Activated T-cell treated with anti-CD3 and anti-CD28 coated beads for 1 hour (primary cell): Measurements from ENCODE around the gene CLBA1.
"Not testable (repeated sequence)": the region's sequence is repeated elsewhere in the genome, so short reads cannot be mapped to it uniquely, and the experiment has no call there.

Experiments
- DNase-seq: peaks from one replicate; pipeline ENCODE4 v3.0.0-alpha.2; 2020; ENCODE audit warnings: low read depth

The CLBA1 gene

DNA sequence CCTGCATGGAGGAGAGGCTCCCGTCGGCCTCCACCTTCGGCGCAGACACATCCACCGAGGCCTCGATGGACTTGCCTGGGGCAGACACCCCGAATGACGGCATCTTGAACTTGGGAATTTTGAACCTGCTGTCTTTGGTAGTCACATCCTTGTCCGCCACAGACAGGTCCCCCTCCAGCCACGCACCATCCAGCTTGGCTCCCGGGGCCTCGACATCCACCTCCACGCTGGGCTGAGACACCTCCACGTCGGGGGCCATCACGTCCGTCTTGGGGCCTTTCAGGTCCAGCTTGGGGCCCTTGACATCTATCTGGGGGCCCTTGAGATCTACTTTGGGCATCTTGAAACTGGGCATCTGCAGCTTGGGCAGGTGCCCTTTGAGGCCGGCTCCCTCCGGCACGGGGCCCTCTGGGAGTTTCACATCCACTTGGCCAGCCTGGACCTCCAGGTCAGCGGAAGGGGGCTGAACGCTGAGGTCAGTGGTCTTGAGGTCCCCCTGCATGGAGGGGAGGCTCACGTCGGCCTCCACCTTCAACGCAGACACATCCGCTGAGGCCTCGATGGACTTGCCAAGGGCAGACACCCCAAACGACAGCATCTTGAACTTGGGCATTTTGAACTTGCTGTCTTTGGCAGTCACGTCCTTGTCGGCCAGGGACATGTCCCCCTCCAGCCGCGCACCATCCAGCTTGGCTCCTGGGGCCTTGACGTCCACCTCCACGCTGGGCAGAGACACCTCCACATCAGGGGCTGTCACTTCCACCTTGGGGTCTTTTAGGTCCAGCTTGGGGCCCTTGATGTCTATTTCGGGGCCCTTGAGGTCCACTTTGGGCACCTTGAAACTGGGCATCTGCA is 37.5 kb upstream of the CLBA1 start:
- not testable (repeated sequence) for DNase-seq

DNA sequence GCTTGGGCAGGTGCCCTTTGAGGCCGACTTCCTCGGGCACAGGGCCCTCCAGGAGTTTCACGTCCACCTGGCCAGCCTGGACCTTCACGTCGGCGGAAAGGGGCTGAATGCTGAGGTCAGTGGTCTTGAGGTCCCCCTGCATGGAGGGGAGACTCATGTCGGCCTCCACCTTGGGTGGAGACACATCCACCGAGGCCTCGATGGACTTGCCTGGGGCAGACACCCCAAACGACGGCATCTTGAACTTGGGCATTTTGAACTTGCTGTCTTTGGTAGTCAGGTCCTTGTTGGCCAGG is 36.9 kb upstream of the CLBA1 start:
- no peak for DNase-seq

DNA sequence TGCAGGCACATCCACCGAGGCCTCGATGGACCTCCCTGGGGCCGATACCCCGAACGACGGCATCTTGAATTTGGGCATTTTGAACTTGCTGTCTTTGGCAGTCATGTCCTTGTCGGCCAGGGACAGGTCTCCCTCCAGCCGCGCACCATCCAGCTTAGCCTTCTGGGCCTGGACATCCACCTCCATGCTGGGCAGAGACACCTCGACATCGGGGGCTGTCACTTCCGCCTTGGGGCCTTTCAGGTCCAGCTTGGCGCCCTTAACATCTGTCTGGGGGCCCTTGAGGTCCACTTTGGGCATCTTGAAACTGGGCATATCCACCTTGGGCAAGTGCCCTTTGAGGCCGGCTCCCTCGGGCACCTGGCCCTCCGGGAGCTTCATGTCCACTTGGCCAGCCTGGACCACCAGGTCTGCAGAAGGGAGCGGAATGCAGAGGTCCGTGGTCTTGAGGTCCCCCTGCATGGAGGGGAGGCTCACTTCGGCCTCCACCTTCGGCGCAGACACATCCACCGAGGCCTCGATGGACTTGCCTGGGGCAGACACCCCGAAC is 36.1 kb upstream of the CLBA1 start:
- DNase-seq = not testable (repeated sequence)

DNA sequence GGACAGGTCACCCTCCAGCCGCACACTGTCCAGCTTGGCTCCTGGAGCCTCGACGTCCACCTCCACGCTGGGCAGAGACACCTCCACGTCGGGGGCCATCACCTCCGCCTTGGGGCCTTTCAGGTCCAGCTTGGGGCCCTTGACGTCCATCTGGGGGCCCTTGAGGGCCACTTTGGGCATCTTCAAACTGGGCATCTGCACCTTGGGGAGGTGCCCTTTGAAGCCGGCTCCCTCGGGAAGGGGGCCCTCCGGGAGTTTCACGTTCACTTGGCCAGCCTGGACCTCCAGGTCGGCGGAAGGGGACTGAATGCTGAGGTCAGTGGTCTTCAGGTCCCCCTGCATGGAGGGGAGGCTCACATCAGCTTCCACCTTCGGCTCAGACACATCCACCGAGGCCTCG is 35.6 kb upstream of the CLBA1 start:
- no peak for DNase-seq

DNA sequence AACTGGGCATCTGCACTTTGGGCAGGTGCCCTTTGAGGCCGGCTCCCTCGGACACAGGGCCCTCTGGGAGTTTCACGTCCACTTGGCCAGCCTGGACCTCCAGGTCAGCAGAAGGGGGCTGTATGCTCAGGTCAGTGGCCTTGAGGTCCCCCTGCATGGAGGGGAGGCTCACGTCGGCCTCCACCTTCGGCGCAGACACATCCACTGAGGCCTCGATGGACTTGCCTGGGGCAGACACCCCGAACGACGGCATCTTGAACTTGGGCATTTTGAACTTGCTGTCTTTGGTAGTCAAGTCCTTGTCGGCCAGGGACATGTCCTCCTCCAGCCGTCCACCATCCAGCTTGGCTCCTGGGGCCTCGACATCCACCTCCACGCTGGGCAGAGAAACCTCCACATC is 34.9 kb upstream of the CLBA1 start:
- DNase-seq = not testable (repeated sequence)

DNA sequence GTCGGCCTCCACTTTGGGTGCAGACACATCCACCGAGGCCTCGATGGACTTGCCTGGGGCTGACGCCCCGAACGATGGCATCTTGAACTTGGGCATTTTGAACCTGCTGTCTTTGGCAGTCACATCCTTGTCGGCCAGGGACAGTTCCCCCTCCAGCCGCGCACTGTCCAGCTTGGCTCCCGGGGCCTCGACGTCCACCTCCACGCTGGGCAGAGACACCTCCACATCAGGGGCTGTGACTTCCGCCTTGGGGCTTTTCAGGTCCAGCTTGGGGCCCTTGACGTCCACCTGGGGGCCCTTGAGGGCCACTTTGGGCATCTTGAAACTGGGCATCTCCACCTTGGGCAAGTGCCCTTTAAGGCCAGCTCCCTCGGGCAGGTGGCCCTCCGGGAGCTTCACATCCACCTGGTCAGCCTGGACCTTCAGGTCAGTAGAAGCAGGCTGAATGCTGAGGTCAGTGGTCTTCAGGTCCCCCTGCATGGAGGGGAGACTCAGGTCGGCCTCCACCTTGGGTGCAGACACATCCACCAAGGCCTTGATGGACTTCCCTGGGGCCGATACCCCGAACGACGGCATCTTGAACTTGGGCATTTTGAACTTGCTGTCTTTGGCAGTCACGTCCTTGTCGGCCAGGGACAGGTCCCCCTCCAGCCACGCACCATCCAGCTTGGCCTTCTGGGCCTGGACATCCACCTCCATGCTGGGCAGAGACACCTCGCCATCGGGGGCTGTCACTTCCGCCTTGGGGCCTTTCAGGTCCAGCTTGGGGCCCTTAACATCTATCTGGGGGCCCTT is 33.5 kb upstream of the CLBA1 start:
- DNase-seq = not testable (repeated sequence)

DNA sequence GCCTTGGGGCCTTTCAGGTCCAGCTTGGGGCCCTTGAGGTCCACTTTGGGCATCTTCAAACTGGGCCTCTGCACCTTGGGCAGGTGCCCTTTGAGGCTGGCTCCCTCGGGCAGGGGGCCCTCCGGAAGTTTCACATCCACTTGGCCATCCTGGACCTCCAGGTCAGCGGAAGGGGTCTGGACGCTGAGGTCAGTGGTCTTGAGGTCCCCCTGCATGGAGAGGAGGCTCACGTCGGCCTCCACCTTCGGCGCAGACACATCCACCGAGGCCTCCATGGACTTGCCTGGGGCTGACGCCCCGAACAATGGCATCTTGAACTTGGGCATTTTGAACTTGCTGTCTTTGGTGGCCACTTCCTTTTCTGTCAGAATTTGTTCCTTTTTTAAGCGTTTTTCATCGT is 32.5 kb upstream of the CLBA1 start:
- DNase-seq = no peak

DNA sequence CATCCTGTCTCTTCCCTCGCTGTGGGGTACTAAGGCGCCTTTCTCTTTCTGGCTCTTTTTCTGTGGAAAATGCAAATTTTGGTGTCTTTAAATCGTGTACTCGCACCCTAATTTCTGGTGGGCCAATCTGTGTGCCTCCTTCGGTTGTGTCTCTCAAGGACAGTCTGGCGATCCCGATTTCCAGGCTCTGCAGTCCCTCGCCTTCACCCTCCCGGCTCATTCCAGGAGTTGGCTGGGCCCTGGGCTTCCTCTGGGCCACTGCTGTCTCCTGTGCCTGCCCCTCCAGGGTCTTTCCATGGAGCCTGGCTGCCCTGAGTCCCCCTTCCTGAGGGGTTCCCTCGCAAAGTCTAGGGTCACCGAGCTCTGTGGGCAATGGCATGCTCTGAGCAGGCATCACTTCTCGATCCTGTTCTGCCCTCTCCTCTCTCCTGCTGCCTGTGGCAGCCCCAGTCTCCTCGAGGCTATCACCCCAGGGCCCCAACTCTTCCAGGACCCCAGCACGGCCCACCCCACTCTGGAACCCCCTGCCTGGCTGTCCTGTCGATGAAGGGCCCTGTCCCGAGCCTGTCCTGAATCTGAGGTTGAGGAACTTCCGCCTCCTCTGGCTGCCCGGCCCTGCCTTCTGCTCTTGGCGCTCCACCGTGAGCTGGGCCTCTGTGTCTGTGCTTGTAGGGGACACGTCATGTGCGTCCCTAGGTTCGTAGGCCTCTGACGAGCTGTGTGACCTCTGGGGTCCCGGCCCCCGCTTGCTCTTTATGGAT is 31.5 kb upstream of the CLBA1 start:
- DNase-seq = no peak

DNA sequence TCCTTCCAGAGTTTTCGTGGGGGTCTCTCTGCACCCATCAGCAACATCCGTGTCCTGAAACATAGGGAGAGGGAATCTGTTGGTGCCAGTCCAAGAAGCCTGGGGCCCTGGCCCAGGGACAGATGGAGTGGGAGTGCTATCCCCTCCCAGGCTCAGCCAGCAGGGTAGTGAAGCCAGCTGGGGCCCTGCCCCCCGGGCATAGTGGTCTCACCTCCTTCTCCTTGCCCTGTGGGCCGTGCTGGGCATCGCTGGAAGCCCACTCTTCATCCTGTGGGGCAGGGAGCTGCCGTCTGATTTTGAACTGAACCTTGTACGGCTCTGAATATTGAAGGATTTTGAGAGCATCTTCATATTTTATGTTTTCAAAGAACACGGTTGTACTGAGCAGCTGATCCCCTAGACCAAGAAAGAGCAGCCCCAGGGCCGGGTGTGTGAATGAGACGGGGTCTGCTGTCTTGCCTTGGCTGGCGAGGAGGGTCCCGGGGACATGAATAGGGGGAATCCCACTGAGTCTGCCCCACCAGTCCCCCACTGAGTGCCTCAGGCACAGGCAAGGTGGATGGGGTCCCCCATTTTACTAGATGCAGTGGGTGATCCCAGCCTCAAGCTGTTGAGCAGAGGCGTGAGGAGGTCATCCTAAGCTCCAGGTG is 30.7 kb upstream of the CLBA1 start:
- DNase-seq = no peak

DNA sequence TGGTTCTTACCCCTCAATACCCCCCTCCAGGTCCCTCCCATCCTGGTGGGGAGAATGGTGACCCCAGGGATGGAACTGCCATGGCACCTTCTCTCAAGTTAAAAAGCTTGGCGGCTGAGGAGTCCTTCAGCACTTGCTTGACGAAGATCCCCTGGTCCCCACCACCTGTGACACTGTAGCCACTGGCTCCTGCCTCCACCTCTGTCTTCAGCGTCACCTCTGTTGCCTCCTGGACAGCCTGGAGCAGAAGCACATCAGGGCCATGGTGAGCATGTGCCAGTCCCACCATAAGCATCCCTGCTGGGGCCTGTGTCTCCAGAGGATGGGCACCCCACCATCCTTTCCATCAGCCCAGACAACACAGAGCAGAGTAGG is 30.2 kb upstream of the CLBA1 start:
- no peak for DNase-seq

DNA sequence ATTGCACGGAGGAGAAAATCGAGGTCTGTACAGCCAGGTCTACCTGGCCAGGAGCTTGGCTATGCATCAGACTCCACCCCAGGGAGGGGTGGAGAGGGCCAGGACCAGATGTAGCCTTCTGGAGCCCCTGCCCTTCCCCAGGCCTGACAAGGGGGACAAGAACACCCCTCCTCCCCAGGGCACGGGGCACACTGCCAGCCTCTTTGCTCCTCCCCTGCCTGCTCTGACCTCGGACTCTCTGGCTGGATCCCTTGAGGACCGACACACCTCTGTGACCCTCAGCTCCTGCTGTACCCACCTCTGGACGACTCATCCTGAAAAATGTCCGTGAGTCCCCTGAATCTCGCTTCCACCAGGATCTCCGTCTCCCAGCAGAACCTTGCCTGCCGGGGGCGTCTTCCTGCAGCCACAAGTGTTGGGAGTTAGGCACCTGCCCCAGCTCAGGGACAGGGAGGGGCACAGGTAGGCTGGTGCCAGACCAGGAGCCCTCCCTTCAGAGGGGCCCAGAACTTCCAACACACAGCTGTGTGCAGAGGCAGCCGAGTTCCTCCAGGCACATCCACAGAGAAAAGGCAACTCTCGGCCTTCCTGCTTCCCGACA is 29.2 kb upstream of the CLBA1 start:
- DNase-seq = no peak

DNA sequence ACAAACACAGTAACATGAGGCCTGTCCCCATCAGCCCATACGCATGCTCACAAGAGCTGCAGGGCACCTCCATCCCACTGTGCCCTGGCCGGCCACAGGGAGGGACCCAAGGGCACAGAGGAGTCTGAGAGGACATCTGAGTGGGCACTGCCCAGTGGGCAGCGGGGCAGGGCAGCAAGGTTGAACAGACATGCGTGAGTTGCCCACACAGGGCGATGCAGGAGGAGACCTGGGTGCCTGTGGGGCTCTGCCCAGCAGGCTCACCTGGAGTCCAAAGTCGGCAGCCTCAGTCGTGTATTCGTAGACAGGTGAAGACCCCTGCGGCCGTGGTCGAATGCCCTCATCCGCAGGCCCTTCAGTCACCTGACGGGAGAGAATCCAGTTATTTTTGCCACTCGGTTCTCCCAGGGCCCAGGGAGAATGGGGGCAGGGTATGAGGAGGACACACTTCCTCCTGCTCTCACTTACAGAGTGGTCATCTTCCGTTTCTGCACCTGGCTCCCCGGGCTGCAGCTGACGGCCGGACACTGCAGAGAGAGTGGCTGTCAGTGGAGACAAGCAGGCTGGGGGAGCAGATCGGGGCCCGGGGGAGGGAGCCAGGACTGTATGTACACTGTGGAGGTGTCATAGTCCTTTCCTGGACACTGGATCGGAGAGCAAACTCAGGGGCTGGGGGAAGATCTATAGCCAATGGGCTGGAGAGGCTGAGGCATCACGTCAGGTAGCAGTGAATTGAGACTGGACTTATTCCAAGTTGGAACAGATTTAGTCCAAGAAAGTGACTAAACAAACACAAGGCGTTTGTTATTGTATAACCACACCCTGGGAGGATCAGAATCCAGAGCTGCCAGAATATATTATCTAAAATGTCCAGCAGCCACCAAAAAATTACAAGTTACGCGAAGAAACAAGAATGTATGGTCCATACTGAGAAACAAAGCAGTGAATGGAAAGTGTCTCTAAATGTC is 28.2 kb upstream of the CLBA1 start:
- DNase-seq = no peak

DNA sequence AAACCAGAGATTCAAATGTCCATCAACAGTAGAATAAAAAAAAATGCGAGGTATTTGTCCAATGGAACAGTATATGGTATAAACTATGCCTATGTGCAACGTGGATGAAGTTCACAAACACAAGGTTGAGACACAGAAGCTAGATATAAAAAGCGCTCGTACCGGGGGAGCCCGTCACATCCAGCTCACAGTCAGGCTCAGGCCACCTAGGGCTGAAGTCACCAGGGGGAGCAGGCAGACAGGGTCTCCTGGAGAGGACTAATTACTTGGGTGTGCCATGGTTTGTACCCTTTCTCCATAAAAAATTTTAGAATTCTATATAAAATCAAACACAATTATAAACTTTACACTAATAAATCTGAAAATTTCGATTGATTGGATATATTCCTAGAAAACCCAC is 21.0 kb upstream of the CLBA1 start:
- DNase-seq = no peak

DNA sequence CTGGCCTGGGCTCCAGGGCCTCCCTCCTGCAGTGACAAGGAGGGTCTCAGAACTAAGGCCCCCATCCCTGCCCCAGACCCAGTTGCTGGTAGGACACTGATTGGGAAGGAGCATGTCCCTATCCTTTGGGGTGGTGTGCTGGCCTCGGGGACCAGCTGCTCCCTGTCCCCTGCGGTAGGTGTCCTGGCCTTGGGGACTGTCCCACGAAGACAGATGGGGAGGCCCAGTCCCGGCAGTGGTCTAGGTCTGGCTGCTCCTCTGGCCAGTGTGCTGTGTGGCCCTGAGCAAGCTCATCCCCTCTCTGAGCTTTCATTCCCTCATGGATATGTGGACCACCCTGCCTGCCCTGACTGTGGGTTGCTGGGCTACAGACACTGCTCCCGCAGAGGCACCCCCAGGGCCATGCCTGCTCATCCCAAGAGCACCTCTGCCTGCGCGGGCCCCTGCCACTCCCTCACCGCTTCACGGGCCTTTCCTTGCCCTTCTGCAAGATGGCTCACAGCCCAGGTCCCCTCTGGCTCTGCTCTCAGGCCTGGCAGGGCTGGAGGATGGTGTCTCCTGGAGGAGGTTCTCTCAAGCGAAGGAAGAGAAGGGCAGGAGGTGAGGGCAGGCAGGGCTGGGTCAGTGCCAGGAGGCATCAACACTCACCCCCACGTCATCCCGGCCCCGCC is 19.9 kb upstream of the CLBA1 start:
- DNase-seq = no peak

DNA sequence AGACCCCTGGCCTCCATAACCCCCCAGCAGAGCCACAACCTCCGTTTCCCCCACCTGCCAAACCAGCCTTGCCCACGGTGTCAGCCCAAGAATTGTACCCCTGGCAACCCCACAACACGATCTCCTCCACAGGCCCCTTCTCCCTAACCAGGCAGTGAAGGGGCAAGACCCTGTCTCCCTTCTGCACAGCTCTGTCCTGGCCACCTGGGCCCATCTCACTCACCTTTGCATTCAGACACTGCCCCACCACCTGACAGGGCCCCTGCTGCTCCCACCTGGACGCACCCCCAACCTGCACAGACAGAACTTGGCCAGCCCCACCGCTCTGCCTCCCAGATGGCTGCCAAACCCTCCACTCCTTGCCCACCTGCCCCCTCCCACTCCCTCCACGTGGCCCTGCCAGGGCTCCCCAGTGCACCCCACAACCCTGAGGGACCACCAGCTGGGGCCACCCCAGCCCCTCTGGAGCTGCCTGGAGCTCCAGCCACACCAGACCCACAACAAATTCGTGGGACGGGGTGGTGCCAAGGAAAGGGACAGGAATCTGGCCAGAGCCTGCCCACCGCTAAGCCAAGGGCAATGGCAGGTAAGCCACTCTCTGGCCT is 19.2 kb upstream of the CLBA1 start:
- DNase-seq = no peak

DNA sequence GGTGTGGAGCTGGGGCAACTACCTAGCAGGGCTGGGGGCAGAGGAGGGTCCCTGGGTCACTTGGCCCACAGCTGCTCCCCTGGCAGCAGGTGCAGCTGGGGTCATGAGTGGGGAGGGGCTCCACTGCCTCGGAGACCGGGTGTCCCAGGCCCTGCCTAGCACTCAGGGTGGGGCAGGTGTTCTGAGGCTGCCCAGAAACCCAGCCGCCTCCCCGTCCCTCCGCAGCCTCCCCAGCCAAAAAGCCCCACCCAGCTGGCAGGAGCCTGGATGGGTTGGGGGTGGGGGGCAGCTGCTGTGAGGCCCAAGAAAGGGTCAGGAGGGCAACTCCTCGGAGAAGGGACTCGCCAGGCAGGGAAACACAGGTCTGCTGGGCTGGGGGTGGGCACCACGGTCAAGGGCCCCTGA is 18.6 kb upstream of the CLBA1 start:
- DNase-seq = no peak

DNA sequence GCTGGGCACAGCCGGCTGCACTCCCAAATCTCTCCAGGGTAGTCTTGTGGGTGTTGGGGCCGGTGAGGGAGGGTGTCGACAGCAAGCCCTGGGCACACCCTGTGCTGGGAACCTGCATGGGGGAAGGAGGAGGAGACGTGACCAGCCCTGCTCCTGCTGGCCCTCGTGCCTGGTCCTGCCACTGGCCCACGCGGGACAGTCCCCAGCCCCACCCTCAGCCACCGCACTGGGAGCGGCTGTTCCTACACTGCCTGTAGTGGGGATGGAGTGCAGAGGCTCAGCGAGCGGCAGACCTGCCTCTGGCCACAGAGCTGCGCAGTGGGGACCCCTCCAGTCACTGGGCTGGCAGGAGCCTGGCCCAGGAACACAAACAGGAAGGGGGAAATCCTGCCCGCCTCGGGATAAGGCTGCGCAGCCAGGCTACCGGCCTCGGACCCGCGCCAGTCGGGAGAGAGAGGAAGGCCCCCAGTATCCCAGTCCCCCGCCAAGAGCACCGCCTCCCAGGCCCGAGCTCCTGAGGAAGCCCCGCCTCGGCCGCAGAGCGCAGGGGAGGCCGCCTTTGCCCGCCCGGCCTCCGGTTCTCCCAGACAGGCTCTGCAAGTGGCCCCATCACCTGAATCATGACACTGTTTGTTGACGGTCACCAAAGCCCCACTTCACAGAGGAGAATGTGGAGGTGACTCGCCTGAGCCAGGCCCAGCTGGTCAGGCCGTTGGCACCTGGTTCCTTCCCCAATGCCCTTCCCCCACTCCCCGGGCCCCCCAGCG is 18.0 kb upstream of the CLBA1 start:
- DNase-seq = no peak

DNA sequence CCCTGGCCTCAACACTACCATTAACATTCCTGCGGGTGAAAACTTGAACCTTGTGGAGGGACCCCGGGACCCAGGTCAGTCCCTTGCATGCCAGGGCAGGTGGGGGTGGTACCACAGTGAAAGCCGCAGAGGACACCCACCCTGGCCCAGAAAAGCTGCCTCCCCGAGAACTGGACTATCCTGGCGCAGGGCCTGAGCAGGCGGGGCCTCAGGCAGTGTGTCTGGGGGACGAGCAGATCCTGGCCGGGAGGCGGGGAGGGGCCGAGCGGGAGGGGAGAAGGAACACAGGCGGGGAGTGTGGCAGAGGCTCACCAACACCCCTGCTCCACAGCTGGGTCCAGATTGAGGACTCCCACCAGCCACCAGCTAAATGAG is 17.4 kb upstream of the CLBA1 start:
- DNase-seq = no peak
